ENCODE measurements around the gene GALK2.
A peak's percentile ranks its signal among the peaks of the same experiment; 100 is the strongest.
"Not testable (repeated sequence)": the region's sequence is repeated elsewhere in the genome, so short reads cannot be mapped to it uniquely, and the experiment has no call there.

GALK2 gene

DNA sequence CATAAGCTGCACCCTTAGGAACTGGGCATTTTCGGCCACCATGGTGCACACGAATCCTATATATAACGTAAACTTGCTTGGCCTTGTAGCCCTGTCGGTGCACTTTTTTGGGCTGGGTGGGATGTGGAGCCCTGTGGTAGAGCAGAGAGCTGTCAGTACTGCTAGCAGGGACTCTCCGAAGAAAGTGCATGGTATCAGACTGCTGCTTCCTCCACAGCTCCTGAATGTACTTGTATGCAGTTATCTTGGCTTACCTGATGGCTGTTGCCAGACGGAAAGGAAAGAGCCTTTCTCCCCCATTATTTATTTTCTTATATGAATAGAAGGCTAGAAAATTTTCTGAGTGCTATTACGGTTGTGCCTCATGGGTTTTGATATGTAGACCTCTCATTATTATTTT, 8.4 kb downstream of the GALK2 start:
- no peak for DNase-seq (ENCODE audit: low read depth in 2 of 2)
- TF ChIP-seq, protein P1, sequence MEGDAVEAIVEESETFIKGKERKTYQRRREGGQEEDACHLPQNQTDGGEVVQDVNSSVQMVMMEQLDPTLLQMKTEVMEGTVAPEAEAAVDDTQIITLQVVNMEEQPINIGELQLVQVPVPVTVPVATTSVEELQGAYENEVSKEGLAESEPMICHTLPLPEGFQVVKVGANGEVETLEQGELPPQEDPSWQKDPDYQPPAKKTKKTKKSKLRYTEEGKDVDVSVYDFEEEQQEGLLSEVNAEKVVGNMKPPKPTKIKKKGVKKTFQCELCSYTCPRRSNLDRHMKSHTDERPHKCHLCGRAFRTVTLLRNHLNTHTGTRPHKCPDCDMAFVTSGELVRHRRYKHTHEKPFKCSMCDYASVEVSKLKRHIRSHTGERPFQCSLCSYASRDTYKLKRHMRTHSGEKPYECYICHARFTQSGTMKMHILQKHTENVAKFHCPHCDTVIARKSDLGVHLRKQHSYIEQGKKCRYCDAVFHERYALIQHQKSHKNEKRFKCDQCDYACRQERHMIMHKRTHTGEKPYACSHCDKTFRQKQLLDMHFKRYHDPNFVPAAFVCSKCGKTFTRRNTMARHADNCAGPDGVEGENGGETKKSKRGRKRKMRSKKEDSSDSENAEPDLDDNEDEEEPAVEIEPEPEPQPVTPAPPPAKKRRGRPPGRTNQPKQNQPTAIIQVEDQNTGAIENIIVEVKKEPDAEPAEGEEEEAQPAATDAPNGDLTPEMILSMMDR (IDR thresholded peaks at IDR 0.05; ENCODE audit: low read depth, low read length): no peak
- H3K4me3 ChIP-seq (replicated peaks in 1 of 2; ENCODE audit: low read depth in 2 of 2, low read length in 2 of 2): no peak overlapping the region

DNA sequence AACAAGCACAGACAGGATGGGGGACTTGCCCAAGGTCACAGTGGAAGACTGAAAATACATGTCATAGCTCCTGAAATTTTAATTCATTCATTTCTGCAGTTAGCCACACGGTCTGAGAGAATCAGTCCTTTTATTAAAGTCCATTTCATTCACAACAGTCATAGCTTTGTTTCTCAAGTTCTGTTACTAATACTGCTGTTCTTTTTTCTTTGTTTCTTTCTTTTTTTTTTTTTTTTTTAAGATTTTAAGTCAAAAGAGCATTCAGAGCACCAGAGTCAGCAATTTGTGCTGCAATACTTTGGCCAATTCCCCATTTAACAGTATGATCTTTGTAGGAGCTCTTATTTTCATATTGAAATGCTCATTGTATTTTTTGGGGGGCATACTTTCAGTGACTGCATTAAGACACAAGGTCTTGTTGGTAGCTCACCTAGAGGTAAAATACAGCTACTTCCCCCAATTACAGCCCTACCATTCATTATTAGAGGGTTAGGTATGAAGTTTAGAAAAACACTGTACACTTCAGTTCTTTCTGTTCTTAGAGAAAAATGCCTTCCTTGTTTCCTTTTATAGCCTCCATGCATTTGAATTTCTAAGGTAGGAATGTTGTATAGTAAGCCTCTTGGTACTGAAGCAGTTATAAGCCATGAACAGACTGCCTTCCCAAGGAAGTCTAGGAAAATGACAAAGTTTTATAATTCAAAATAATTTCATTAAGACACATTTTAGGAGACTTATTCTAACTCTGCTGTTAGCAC, 9.6 kb downstream of the GALK2 start:
- no peak overlapping the region for H3K4me3 ChIP-seq (replicated peaks in 1 of 2; ENCODE audit: low read depth in 2 of 2, low read length in 2 of 2)

DNA sequence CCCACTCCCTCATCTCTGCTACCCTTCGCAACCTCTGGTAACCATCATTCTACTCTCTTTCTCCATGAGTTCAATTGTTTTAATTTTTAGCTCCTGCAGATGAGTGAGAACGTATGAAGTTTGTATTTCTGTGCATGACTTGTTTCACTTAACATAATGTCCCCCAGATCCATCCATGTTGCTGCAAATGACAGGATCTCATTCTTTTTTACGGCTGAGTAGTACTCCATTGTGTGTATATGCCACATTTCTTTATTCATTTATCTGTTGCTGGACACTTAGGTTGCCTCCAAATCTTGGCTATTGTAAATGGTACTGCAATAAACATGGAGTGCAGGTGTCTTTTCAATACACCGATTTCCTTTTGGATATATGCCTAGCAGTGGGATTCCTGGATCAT, 12.1 kb downstream of the GALK2 start:
- TF ChIP-seq, protein P1 (IDR thresholded peaks at IDR 0.05; ENCODE audit: low read depth, low read length): no peak
- DNase-seq (ENCODE audit: low read depth in 2 of 2): no peak
- no peak overlapping the region for H3K4me3 ChIP-seq (replicated peaks in 1 of 2; ENCODE audit: low read depth in 2 of 2, low read length in 2 of 2)

More for the DNA sequence above, 9.6 kb downstream of the GALK2 start:
- TF ChIP-seq, protein P1 (IDR thresholded peaks at IDR 0.05; ENCODE audit: low read depth, low read length): no peak
- DNase-seq (ENCODE audit: low read depth in 2 of 2): no peak

DNA sequence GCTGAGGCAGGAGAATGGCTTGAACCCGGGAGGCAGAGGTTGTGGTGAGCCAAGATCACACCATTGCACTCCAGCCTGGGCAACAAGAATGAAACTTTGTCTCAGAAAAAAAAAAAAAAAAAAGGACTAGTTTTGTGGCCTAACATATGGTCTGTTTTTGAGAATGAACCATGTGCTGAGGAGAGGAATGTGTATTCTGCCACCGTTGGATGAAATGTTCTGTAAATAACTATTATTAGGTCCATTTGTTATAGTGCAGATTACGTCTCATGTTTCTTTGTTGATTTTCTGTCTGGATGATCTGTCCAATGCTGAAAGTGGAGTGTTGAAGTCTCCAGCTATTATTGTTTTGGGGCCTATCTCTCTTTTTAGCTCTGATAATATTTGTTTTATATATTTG, 13.7 kb downstream of the GALK2 start:
- H3K4me3 ChIP-seq (replicated peaks in 1 of 2; ENCODE audit: low read depth in 2 of 2, low read length in 2 of 2); DNase-seq (ENCODE audit: low read depth in 2 of 2): not testable (repeated sequence)

DNA sequence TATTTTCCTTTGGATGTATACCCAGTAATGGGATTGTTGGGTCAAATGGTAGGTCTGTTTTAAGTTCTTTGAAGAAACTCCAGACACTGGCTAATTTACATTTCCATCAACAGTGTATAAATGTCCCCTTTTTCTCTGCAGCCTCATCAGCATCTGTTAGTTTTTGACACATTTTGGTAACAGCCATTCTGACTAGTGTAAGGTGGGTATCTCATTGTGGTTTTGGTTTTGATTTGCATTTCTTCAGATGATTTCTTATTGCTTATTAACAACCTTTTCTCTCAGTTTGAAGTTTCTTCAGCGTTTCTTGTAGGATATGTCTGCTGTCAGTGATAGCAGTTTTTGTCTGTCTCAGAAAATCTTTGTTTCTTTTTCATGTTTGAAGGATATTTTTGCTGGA, 15.4 kb downstream of the GALK2 start:
- TF ChIP-seq, protein P1 (IDR thresholded peaks at IDR 0.05; ENCODE audit: low read depth, low read length): no peak
- no peak overlapping the region for H3K4me3 ChIP-seq (replicated peaks in 1 of 2; ENCODE audit: low read depth in 2 of 2, low read length in 2 of 2)
- DNase-seq (ENCODE audit: low read depth in 2 of 2): no peak

DNA sequence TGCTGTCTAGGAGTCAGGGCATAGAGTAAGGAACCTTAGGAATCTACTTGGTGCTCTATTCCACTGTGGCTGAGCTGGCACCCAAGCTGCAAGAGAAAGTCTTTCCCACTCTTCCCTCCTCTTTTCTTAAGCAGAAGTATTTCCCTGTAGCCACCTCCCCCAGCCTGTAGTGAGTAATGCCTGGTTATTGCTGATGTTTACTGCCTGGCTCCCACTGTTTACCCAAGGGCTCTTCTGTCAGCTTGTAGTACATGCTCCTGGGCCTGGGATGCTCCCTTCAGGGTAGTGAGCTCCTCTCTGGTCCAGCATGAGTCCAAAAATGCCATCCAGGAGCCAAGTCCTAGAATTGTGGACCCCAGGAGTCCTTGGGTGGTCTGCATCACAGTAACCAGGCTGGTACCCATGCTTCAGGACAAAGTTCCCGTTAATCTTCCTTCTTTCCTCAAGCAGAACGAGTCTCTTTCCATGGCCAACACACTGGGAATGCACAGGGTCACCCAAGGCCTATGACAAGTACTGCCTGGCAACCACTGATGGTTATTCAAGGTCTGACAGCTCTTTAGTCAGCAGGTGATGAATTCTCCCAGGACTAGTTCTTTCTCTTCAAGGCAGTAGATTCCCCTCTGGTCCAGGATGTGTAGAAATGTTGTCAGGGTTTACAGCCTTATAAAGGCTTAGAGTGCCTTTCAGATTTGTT, 17.6 kb downstream of the GALK2 start:
- DNase-seq (ENCODE audit: low read depth in 2 of 2): peak; percentile 16 to 52
- H3K4me3 ChIP-seq (replicated peaks in 1 of 2; ENCODE audit: low read depth in 2 of 2, low read length in 2 of 2): no peak overlapping the region
- TF ChIP-seq, protein P1 (IDR thresholded peaks at IDR 0.05; ENCODE audit: low read depth, low read length): no peak

DNA sequence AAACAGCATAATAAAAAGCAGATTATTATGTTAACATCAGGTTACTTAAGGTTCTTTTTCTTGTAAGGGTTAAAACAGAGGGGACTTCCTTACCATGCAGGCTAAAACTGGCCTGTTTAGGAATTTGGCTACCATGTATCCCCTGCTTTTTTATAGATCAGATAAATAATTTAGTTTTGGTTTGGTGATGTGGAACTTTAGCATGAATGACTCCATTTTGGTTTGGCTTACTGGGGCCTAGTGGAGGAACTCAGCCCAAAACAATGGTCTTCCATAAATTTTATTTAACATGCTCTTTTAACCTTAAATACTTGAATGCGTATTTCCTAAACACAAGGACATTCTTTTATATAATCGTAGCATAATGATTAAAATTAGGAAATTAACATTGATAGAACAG, 18.9 kb downstream of the GALK2 start:
- no peak overlapping the region for H3K4me3 ChIP-seq (replicated peaks in 1 of 2; ENCODE audit: low read depth in 2 of 2, low read length in 2 of 2)
- no peak for DNase-seq (ENCODE audit: low read depth in 2 of 2)
- TF ChIP-seq, protein P1 (IDR thresholded peaks at IDR 0.05; ENCODE audit: low read depth, low read length): no peak

All from cardiac fibroblast (primary cell).